Measurements from ENCODE around the gene NLRC4. TPM values are rescaled to one million over a fixed set of nuclear protein-coding genes. Genes with fewer than 3 reads are reported as not detected.
"Not testable (repeated sequence)": the region's sequence is repeated elsewhere in the genome, so short reads cannot be mapped to it uniquely, and the experiment has no call there.

The NLRC4 gene
- total RNA-seq, 1 experiment from 2014 or later, result not detected

DNA sequence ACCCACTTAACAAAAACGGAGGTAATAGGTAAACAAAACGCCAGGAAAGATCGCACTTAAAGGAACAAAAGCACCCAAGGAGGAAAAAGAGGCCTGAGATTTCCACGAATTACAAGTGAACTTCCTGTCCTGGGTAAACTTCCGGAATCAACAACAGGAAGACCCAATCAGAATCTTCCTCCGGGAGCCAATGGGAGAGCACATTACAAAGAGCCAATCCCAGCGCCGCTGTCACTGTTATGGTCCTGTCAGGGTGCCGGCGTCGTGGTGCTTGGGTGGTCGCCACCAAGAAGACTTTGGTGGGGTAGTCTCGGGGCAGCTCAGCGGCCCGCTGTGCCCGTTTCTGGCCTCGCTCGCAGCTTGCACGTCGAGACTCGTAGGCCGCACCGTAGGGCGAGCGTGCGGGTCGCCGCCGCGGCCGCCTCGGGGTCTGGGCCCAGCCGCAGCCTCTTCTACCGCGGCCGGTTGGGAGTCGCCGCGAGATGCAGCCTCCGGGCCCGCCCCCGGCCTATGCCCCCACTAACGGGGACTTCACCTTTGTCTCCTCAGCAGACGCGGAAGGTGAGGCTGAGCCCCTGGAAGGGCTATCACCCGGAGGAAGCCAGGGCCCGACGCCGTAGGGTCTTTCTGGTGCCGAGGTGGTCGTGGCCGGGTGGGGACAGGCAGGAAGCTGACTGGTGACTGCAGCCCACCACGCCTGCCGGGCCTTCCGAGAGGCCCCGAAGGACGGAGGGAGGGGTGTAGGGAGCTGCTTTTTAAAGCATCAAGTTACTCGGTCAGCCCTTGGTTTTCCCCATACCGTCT is 13.2 kb upstream of the NLRC4 start, which contains the start of gene YIPF4:
TSS of gene YIPF4 (plus strand) at position 231 of the 804 bp plus-strand sequence. CDS start at position 483, 252 bp downstream.
- CTCF ChIA-PET, result no interaction called here
- no TSS peak for BruUV-seq (replicated peaks)
- intact Hi-C loops (cut with micrococcal nuclease; ENCODE audit: unreplicated experiment), result no loop called here
- Mint-ChIP-seq H3K4me1 (ENCODE audit: low read depth, unreplicated experiment) (peaks cover 8% of the 10 kb centered on the region), H3K4me3 (ENCODE audit: low read depth, unreplicated experiment) (peak within 1 kb of the TSS; percentile 87), H3K27ac (ENCODE audit: unreplicated experiment) (peak within 1 kb of the TSS; percentile 92), H3K9me3 (ENCODE audit: low read depth, unreplicated experiment) (no peaks in the 10 kb centered on the region), H3K36me3 (ENCODE audit: insufficient read depth, unreplicated experiment) (peaks cover 29% of the 10 kb centered on the region), H3K27me3 (ENCODE audit: unreplicated experiment) (no peaks in the 10 kb centered on the region)
- DNase-seq, result peak; percentile 86
- TF ChIP-seq, protein P1, sequence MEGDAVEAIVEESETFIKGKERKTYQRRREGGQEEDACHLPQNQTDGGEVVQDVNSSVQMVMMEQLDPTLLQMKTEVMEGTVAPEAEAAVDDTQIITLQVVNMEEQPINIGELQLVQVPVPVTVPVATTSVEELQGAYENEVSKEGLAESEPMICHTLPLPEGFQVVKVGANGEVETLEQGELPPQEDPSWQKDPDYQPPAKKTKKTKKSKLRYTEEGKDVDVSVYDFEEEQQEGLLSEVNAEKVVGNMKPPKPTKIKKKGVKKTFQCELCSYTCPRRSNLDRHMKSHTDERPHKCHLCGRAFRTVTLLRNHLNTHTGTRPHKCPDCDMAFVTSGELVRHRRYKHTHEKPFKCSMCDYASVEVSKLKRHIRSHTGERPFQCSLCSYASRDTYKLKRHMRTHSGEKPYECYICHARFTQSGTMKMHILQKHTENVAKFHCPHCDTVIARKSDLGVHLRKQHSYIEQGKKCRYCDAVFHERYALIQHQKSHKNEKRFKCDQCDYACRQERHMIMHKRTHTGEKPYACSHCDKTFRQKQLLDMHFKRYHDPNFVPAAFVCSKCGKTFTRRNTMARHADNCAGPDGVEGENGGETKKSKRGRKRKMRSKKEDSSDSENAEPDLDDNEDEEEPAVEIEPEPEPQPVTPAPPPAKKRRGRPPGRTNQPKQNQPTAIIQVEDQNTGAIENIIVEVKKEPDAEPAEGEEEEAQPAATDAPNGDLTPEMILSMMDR (IDR thresholded peaks at IDR 0.05; ENCODE audit: unreplicated experiment), result no peak

DNA sequence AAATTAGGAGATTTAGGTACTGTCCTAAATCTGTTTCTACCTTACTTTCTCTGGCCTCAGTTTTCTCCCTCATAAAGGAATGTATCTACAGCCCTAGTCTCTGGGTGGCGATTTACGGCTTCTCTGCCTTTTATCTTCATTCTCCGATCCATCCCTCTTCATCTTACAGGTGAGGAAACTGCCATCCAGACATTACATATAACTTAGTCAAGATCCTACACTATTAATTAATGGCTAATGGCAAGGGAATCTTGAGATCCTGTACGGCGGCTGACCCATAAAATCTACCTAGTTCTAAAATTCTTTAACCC is 12.6 kb upstream of the NLRC4 start:
- CTCF ChIA-PET, result no interaction called here
- intact Hi-C loops (cut with micrococcal nuclease; ENCODE audit: unreplicated experiment), result no loop called here
- peak overlapping the region; percentile 92 for H3K27ac Mint-ChIP-seq (ENCODE audit: unreplicated experiment)
- H3K4me3 Mint-ChIP-seq (ENCODE audit: low read depth, unreplicated experiment), result peak overlapping the region; percentile 87
- TF ChIP-seq, protein P1 (IDR thresholded peaks at IDR 0.05; ENCODE audit: unreplicated experiment), result no peak
- TSS peak; percentile 84 for BruUV-seq (replicated peaks)
- peaks cover 29% of the 10 kb centered on the region for H3K36me3 Mint-ChIP-seq (ENCODE audit: insufficient read depth, unreplicated experiment)
- no peak for DNase-seq
- H3K9me3 Mint-ChIP-seq (ENCODE audit: low read depth, unreplicated experiment), result no peaks in the 10 kb centered on the region
- H3K27me3 Mint-ChIP-seq (ENCODE audit: unreplicated experiment), result no peaks in the 10 kb centered on the region
- H3K4me1 Mint-ChIP-seq (ENCODE audit: low read depth, unreplicated experiment), result peaks cover 7% of the 10 kb centered on the region

DNA sequence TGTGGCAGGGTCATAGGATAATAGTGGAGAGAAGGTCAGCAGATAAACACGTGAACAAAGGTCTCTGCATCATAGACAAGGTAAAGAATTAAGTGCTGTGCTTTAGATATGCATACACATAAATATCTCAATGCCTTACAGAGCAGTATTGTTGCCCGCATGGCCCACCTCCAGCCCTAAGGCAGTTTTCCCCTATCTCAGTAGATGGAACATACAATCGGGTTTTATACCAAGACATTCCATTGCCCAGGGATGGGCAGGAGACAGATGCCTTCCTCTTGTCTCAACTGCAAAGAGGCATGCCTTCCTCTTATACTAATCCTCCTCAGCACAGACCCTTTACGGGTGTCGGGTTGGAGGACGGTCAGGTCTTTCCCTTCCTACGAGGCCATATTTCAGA is 11.1 kb upstream of the NLRC4 start:
- DNase-seq; H3K27me3 Mint-ChIP-seq (ENCODE audit: unreplicated experiment); BruUV-seq (replicated peaks); intact Hi-C loops (cut with micrococcal nuclease; ENCODE audit: unreplicated experiment); H3K9me3 Mint-ChIP-seq (ENCODE audit: low read depth, unreplicated experiment); H3K4me1 Mint-ChIP-seq (ENCODE audit: low read depth, unreplicated experiment); CTCF ChIA-PET; H3K4me3 Mint-ChIP-seq (ENCODE audit: low read depth, unreplicated experiment); H3K27ac Mint-ChIP-seq (ENCODE audit: unreplicated experiment): not testable (repeated sequence)
- peaks cover 24% of the 10 kb centered on the region for H3K36me3 Mint-ChIP-seq (ENCODE audit: insufficient read depth, unreplicated experiment)

DNA sequence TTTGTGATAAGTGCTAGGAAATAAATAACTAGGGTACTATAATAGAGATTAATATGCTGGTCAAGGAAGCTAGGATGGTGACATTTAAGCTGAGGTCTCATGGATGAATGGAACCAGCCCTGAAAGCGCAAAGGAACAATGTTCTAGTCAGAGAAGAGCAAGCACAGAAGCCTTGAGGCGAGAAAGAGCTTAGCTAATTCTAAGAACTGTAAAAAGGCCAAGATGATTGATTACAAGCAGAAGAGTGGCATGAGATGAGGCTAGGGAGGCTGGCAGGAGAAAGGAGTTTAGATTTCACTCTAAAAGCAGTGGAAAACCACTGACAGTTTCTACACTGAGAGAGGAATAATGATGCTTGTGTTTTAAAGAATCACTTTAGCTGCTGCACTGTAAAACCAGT is 9.6 kb upstream of the NLRC4 start:
- Mint-ChIP-seq H3K36me3 (ENCODE audit: insufficient read depth, unreplicated experiment) (peaks cover 21% of the 10 kb centered on the region), H3K4me3 (ENCODE audit: low read depth, unreplicated experiment) (no peak overlapping the region), H3K27me3 (ENCODE audit: unreplicated experiment) (no peaks in the 10 kb centered on the region), H3K4me1 (ENCODE audit: low read depth, unreplicated experiment) (peaks cover 7% of the 10 kb centered on the region), H3K27ac (ENCODE audit: unreplicated experiment) (no peak overlapping the region), H3K9me3 (ENCODE audit: low read depth, unreplicated experiment) (no peaks in the 10 kb centered on the region)
- no peak for DNase-seq
- CTCF ChIA-PET, result no interaction called here
- TF ChIP-seq, protein P1 (IDR thresholded peaks at IDR 0.05; ENCODE audit: unreplicated experiment), result no peak
- no TSS peak for BruUV-seq (replicated peaks)
- intact Hi-C loops (cut with micrococcal nuclease; ENCODE audit: unreplicated experiment), result no loop called here

DNA sequence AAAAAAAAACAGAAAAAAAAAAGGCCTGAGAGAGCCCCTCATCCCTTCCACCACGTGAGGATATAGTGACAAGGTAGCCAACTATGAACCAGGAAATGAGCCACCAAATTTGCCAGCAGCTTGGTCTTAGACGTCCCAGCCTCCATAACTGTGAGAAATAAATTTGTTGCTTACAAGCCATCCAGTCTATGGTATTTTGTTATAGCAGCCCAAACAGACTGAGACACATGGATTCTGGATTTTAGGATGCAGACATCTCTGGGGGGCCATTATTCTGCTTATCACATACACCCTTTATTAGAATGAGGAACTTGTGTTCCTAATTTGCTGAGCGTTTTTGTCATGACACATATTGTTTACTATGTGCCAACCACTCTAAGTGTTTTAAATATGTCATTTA is 7.6 kb upstream of the NLRC4 start:
- Mint-ChIP-seq H3K27ac (ENCODE audit: unreplicated experiment) (no peak overlapping the region), H3K36me3 (ENCODE audit: insufficient read depth, unreplicated experiment) (peaks cover under 1% of the 10 kb centered on the region), H3K4me3 (ENCODE audit: low read depth, unreplicated experiment) (no peak overlapping the region), H3K9me3 (ENCODE audit: low read depth, unreplicated experiment) (no peaks in the 10 kb centered on the region), H3K4me1 (ENCODE audit: low read depth, unreplicated experiment) (peaks cover 7% of the 10 kb centered on the region), H3K27me3 (ENCODE audit: unreplicated experiment) (no peaks in the 10 kb centered on the region)
- TF ChIP-seq, protein P1 (IDR thresholded peaks at IDR 0.05; ENCODE audit: unreplicated experiment), result no peak
- no peak for DNase-seq
- CTCF ChIA-PET, result no interaction called here
- BruUV-seq (replicated peaks), result no TSS peak
- intact Hi-C loops (cut with micrococcal nuclease; ENCODE audit: unreplicated experiment), result no loop called here

Data from Calu3 (cell line).